Naive thymus-derived CD4-positive, alpha-beta T cell (primary cell): Measurements from ENCODE around the gene C22orf39. TPM values are rescaled to one million over a fixed set of nuclear protein-coding genes. Genes with fewer than 3 reads are reported as not detected.
A peak's percentile ranks its signal among the peaks of the same experiment; 100 is the strongest.
"Not testable (repeated sequence)": the region's sequence is repeated elsewhere in the genome, so short reads cannot be mapped to it uniquely, and the experiment has no call there.

Source experiments
- ATAC-seq: fragments of 150-1000 bp; cut with Tn5 transposase; 2 replicates; pipeline ENCODE4 v1.10.0; 2021; ENCODE audit warnings: mild to moderate bottlenecking, moderate library complexity
- CTCF ChIA-PET: fragments of 350-600 bp; sonication (Branson Sonifier 250); formaldehyde crosslinking; loops from one replicate; lab custom pipeline; 2021; ENCODE audit warnings: antibody characterized with exemption; lab: Charles Lee
- POLR2A ChIA-PET: fragments of 350-600 bp; sonication (Branson Sonifier 250); formaldehyde crosslinking; loops from one replicate; lab custom pipeline; 2021; ENCODE audit warnings: antibody characterized with exemption, inconsistent platforms; lab: Charles Lee
- DNase-seq, 9 donors: peaks; one replicate each; pipeline versions ENCODE4 v3.0.0 to v3.0.0-alpha.2; 2020 to 2022; ENCODE audit warnings: mixed read lengths in 1 of 9
- H3K27ac ChIP-seq: one replicate; pipeline ENCODE4 v1.7.0; 2013; ENCODE audit warnings: mild to moderate bottlenecking, low read depth, low read length, moderate library complexity
- H3K27me3 ChIP-seq, 2 donors: one replicate each; pipeline ENCODE4 v1.7.0; 2013; ENCODE audit warnings: low read length in 2 of 2, mild to moderate bottlenecking in 2 of 2, moderate library complexity in 2 of 2; ENCODE audit not compliant: control insufficient read depth in 2 of 2, insufficient read depth in 2 of 2
- H3K36me3 ChIP-seq, 3 experiments: 1 replicate in 2 of 3; 2 replicates in 1 of 3; pipeline ENCODE4 v1.7.0; 2013; ENCODE audit warnings: low read length in 3 of 3, mild to moderate bottlenecking in 3 of 3, moderate library complexity in 1 of 3; ENCODE audit not compliant: insufficient read depth in 3 of 3, control insufficient read depth in 2 of 3
- H3K4me1 ChIP-seq, 2 donors: one replicate each; pipeline ENCODE4 v1.7.0; 2013; ENCODE audit warnings: low read length in 2 of 2, mild to moderate bottlenecking in 2 of 2, moderate library complexity in 1 of 2; ENCODE audit not compliant: control insufficient read depth in 2 of 2, insufficient read depth in 2 of 2
- H3K4me3 ChIP-seq: 2 replicates; pipeline ENCODE4 v1.7.0; 2013; ENCODE audit warnings: mild to moderate bottlenecking, low read length
- H3K9me3 ChIP-seq, 3 experiments: 1 replicate in 2 of 3; 2 replicates in 1 of 3; pipeline ENCODE4 v1.7.0; 2013; ENCODE audit warnings: low read length in 3 of 3; ENCODE audit not compliant: control insufficient read depth in 2 of 3
- H3K27ac Mint-ChIP-seq, 9 donors: one replicate each; pipeline ENCODE4 v1.8.0; 2020 to 2022; ENCODE audit warnings: mixed read lengths in 9 of 9, mild to moderate bottlenecking in 8 of 9, moderate library complexity in 5 of 9, inconsistent platforms in 2 of 9
- H3K27me3 Mint-ChIP-seq, 5 donors: one replicate each; pipeline ENCODE4 v1.8.0; 2021 to 2022; ENCODE audit warnings: mixed read lengths in 5 of 5, mild to moderate bottlenecking in 1 of 5
- H3K36me3 Mint-ChIP-seq, 5 donors: one replicate each; pipeline ENCODE4 v1.8.0; 2020 to 2022; ENCODE audit warnings: mixed read lengths in 5 of 5, mild to moderate bottlenecking in 3 of 5, inconsistent platforms in 1 of 5
- H3K4me1 Mint-ChIP-seq, 7 donors: one replicate each; pipeline ENCODE4 v1.8.0; 2020 to 2022; ENCODE audit warnings: mixed read lengths in 7 of 7, mild to moderate bottlenecking in 3 of 7, inconsistent platforms in 1 of 7
- H3K4me3 Mint-ChIP-seq, 10 donors: one replicate each; pipeline ENCODE4 v1.8.0; 2020 to 2022; ENCODE audit warnings: mild to moderate bottlenecking in 10 of 10, mixed read lengths in 10 of 10, moderate library complexity in 6 of 10, inconsistent platforms in 2 of 10
- H3K9me3 Mint-ChIP-seq, 11 donors: one replicate each; pipeline ENCODE4 v1.8.0; 2020 to 2022; ENCODE audit warnings: mixed read lengths in 11 of 11, mild to moderate bottlenecking in 4 of 11, inconsistent platforms in 1 of 11, moderate library complexity in 1 of 11
- intact Hi-C, 2 donors: fragments of 100-400 bp; cut with micrococcal nuclease; formaldehyde crosslinking; loops; one replicate each; pipeline ENCODE4 v1.15.1; 2023
- polyA plus RNA-seq, 2 donors: library from polyadenylated mRNA; unstranded; fragments of 300-500 nt; fragmentation: Illumina TruSeq; gene quantifications; one replicate each; pipeline ENCODE4 v1.2.3, GENCODE V29; 2021
- total RNA-seq, 6 experiments: library from RNA in 5 of 6; stranded (reverse) in 5 of 6; gene quantifications; 1 replicate in 5 of 6; 2 replicates in 1 of 6; pipeline ENCODE4 v1.2.3 and lab custom pipeline; 2021 to 2026

Gene C22orf39
- total and polyA plus RNA-seq, 7 experiments from 2014 or later, result 34.2 to 58.0 (median 43.4) TPM

- Mint-ChIP-seq H3K36me3 (peaks cover 0 to 12% (median 10%) of the 10 kb centered on the region in 5 donors), H3K4me3 (no peak overlapping the region), H3K9me3 (no peaks in the 10 kb centered on the region), H3K27me3 (no peaks in the 10 kb centered on the region), H3K4me1 (peaks cover 18 to 35% (median 31%) of the 10 kb centered on the region in 7 donors), H3K27ac (peak overlapping the region in 4 of 9 donors; percentile 10 to 72 (median 43))
- Histone ChIP-seq H3K9me3 (no peaks in the 10 kb centered on the region), H3K4me1 (peaks cover 7 to 8% of the 10 kb centered on the region in 2 donors), H3K4me3 (no peak overlapping the region), H3K36me3 (peaks cover 0 to 33% (median under 1%) of the 10 kb centered on the region in 3 experiments), H3K27me3 (no peaks in the 10 kb centered on the region), H3K27ac (no peak overlapping the region)
- DNase-seq, result no peak
- POLR2A ChIA-PET, result interaction anchor here (1.1 to 1.4 kb wide), 2 partner anchors 8 to 39 kb away, joined by 3 to 4 read pairs; partner anchors contain the start of genes CDC45, MRPL40 and UFD1
- ATAC-seq, result no peak
- intact Hi-C loops, result no loop called here
- CTCF ChIA-PET, result no interaction called here
These were observed 6.9 kb downstream of the C22orf39 start for GRCh38 chr22:19440411-19441195.

DNA sequence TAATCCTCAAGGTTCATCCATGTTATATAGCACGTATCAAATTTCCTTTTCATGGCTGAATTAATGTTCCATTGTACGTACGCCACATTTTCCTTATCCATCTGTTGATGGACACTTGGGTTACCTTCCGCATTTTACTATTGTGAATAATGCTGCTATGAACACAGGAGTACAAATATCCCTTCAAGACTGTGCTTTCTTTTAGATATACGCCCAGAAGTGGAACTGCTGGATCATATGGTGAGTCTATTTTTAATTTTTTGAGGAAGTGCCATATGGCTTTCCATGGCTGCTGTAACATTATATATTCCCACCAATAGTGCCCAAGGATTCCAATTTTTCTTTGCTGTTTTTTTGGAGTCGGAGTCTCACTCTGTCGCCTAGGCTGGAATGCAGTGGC, 9.2 kb downstream of the C22orf39 start:
- Mint-ChIP-seq H3K9me3 (no peaks in the 10 kb centered on the region), H3K27ac (peak overlapping the region in 3 of 9 donors; percentile 1 to 53 (median 15)), H3K36me3 (peaks cover 0 to 14% (median 9%) of the 10 kb centered on the region in 5 donors), H3K4me3 (no peak overlapping the region), H3K4me1 (peaks cover 3 to 24% (median 17%) of the 10 kb centered on the region in 7 donors), H3K27me3 (no peaks in the 10 kb centered on the region)
- Histone ChIP-seq H3K27ac (no peak overlapping the region), H3K4me1 (peaks cover 0 to 1% of the 10 kb centered on the region in 2 donors), H3K27me3 (no peaks in the 10 kb centered on the region), H3K36me3 (peaks cover 0 to 23% (median 3%) of the 10 kb centered on the region in 3 experiments), H3K9me3 (no peaks in the 10 kb centered on the region), H3K4me3 (no peak overlapping the region)
- no peak for DNase-seq
- intact Hi-C loops, result loop anchor here in 1 of 2 donors (10.0 kb wide), 1 partner anchor 1567 kb away; the partner anchor contains the start of gene THAP7
- POLR2A ChIA-PET, result no interaction called here
- no peak for ATAC-seq
- CTCF ChIA-PET, result interaction anchor here (0.8 kb wide), 1 partner anchor 653 kb away, joined by 4 read pairs; no protein-coding TSS in a partner anchor

- peaks cover 0 to 24% (median 3%) of the 10 kb centered on the region in 3 experiments for H3K36me3 ChIP-seq
- Mint-ChIP-seq H3K27ac (peak overlapping the region in 7 of 9 donors; percentile 7 to 70 (median 22)), H3K4me1 (peaks cover 6 to 27% (median 15%) of the 10 kb centered on the region in 7 donors), H3K36me3 (peaks cover 0 to 12% (median 0%) of the 10 kb centered on the region in 5 donors)
- H3K9me3 ChIP-seq, H3K27me3 Mint-ChIP-seq, ATAC-seq, H3K27me3 ChIP-seq, H3K4me3 ChIP-seq, CTCF ChIA-PET, H3K9me3 Mint-ChIP-seq, H3K4me3 Mint-ChIP-seq, H3K4me1 ChIP-seq, DNase-seq, H3K27ac ChIP-seq: not testable (repeated sequence)
- POLR2A ChIA-PET, result interaction anchor here (1.4 kb wide), 1 partner anchor 10 kb away, joined by 3 read pairs; no protein-coding TSS in a partner anchor
- intact Hi-C loops, result loop anchor here in 1 of 2 donors (10.0 kb wide), 1 partner anchor 1568 kb away; the partner anchor contains the start of gene THAP7
These were observed 10.9 kb downstream of the C22orf39 start for GRCh38 chr22:19436444-19437161.

- peak overlapping the region; percentile 3 for H3K27ac ChIP-seq
- CTCF ChIA-PET, result interaction anchor here (1.3 kb wide), 1 partner anchor 10 kb away, joined by 3 read pairs; no protein-coding TSS in a partner anchor
- H3K27me3 Mint-ChIP-seq, result no peaks in the 10 kb centered on the region
These were observed 12.5 kb downstream of the C22orf39 start for GRCh38 chr22:19434829-19435580.

DNA sequence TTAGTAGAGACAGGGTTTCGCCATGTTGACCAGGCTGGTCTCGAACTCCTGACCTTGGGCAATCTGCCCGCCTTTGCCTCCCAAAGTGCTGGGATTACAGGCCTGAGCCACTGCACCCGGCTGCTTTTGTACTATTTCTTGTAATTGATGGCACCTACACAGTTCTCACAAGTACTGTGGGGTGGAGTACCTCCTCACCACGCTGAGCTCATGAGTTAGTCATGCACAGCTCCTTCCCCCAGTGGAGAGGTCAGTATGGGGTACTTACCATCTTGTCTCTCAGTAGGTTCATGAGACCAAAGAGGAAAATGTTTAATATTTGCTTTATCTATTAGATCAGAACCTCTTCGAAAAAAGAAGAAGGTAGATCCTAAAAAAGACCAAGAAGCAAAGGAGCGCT, 13.1 kb downstream of the C22orf39 start:
- ChIA-PET CTCF (interaction anchor here (1.3 kb wide), 1 partner anchor 10 kb away, joined by 3 read pairs; no protein-coding TSS in a partner anchor), POLR2A (interaction anchor here (1.0 to 1.3 kb wide), 2 partner anchors 9 to 13 kb away, joined by 3 to 5 read pairs; partner anchors contain the start of gene C22orf39)
- Histone ChIP-seq H3K4me1 (peaks cover 14 to 17% of the 10 kb centered on the region in 2 donors), H3K27ac (peak overlapping the region; percentile 3), H3K36me3 (peaks cover 0 to 19% (median 3%) of the 10 kb centered on the region in 3 experiments), H3K27me3 (no peaks in the 10 kb centered on the region), H3K4me3 (no peak overlapping the region), H3K9me3 (no peaks in the 10 kb centered on the region)
- Mint-ChIP-seq H3K36me3 (peaks cover 0 to 21% (median 0%) of the 10 kb centered on the region in 5 donors), H3K27me3 (no peaks in the 10 kb centered on the region), H3K27ac (peak overlapping the region in 7 of 9 donors; percentile 18 to 71 (median 53)), H3K4me3 (peak overlapping the region in 8 of 10 donors; percentile 17 to 90 (median 41)), H3K4me1 (peaks cover 17 to 40% (median 26%) of the 10 kb centered on the region in 7 donors), H3K9me3 (no peaks in the 10 kb centered on the region)
- intact Hi-C loops, result loop anchor here (5.0 to 10.0 kb wide), 3 partner anchors 257 to 1570 kb away; partner anchors contain the start of genes SLC25A1 (in 1 of the 2) and THAP7 (in 1 of the 2)
- DNase-seq (no peak), ATAC-seq (no peak)

More at GRCh38 chr22:19434829-19435580, 12.5 kb downstream of the C22orf39 start:
- no peak for ATAC-seq
- H3K9me3 Mint-ChIP-seq, result no peaks in the 10 kb centered on the region
- Histone ChIP-seq H3K36me3 (peaks cover 0 to 19% (median 3%) of the 10 kb centered on the region in 3 experiments), H3K4me1 (peaks cover 8 to 11% of the 10 kb centered on the region in 2 donors), H3K4me3 (no peak overlapping the region), H3K9me3 (no peaks in the 10 kb centered on the region), H3K27me3 (no peaks in the 10 kb centered on the region)
- intact Hi-C loops, result loop anchor here (5.0 to 10.0 kb wide), 3 partner anchors 258 to 1570 kb away; partner anchors contain the start of genes SLC25A1 (in 1 of the 2) and THAP7 (in 1 of the 2)
- H3K27ac Mint-ChIP-seq, result peak overlapping the region in 5 of 9 donors; percentile 13 to 59 (median 21)
- H3K36me3 Mint-ChIP-seq, result peaks cover 0 to 16% (median 0%) of the 10 kb centered on the region in 5 donors
- DNase-seq, result no peak
- no peak overlapping the region for H3K4me3 Mint-ChIP-seq
- POLR2A ChIA-PET, result interaction anchor here (1.0 to 1.3 kb wide), 2 partner anchors 8 to 12 kb away, joined by 3 to 5 read pairs; partner anchors contain the start of gene C22orf39
- H3K4me1 Mint-ChIP-seq, result peaks cover 11 to 34% (median 20%) of the 10 kb centered on the region in 7 donors
